ENCODE data around the gene KIF19. TPM values are rescaled to one million over a fixed set of nuclear protein-coding genes. Genes with fewer than 3 reads are reported as not detected.

The KIF19 gene
- total and polyA plus RNA-seq, 12 donors: 0.07 to 1.5 (median 0.27) TPM

DNA sequence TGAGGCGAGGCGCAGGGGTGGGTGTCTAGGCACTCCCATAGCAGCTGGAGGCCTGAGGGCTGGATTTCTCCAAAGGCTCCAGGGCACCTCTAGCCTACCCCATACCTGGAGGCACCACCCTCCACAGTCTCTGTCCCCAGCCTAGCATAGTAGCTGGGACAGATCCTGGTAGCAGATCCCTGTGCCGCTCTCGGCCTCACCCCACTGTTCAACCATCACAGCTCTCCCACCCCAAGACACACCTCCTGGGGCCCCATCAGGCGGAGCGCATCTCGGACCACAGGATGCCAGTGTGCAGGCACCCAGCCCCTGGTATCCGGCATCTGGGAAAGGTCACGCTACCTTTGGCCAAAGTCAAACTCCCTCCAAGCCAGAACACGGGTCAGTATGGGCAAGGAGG, 28.5 kb downstream of the KIF19 start:
- peak in 1 of 8 donors; percentile 4 for ATAC-seq
- no peak overlapping the region for H3K4me3 ChIP-seq
- no peak overlapping the region for H3K27ac ChIP-seq
- H3K9me3 ChIP-seq: no peaks in the 10 kb centered on the region
- TF ChIP-seq, protein P1, sequence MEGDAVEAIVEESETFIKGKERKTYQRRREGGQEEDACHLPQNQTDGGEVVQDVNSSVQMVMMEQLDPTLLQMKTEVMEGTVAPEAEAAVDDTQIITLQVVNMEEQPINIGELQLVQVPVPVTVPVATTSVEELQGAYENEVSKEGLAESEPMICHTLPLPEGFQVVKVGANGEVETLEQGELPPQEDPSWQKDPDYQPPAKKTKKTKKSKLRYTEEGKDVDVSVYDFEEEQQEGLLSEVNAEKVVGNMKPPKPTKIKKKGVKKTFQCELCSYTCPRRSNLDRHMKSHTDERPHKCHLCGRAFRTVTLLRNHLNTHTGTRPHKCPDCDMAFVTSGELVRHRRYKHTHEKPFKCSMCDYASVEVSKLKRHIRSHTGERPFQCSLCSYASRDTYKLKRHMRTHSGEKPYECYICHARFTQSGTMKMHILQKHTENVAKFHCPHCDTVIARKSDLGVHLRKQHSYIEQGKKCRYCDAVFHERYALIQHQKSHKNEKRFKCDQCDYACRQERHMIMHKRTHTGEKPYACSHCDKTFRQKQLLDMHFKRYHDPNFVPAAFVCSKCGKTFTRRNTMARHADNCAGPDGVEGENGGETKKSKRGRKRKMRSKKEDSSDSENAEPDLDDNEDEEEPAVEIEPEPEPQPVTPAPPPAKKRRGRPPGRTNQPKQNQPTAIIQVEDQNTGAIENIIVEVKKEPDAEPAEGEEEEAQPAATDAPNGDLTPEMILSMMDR (IDR thresholded peaks at IDR 0.05): no peak
- WGBS, 2 donors: 84 to 86% methylated on average over 10 of the region's 10 CpGs
- intact Hi-C loops (cut with DNase I): loop anchor here in 3 of 10 donors (5.0 to 10.0 kb wide), 2 partner anchors 47 to 140 kb away; partner anchors contain the start of gene TTYH2 (in 1 of the 3)
- H3K36me3 ChIP-seq: no peaks in the 10 kb centered on the region
- H3K4me1 ChIP-seq: peaks cover 0 to 12% (median 9%) of the 10 kb centered on the region in 9 donors
- DNase-seq: no peak
- H3K27me3 ChIP-seq: peaks cover 12 to 99% (median 96%) of the 10 kb centered on the region in 7 donors

GRCh38 chr17:74355065-74355464, 29.0 kb downstream of the KIF19 start:
- WGBS, 2 donors: 80 to 84% methylated on average over 8 of the region's 8 CpGs

DNA sequence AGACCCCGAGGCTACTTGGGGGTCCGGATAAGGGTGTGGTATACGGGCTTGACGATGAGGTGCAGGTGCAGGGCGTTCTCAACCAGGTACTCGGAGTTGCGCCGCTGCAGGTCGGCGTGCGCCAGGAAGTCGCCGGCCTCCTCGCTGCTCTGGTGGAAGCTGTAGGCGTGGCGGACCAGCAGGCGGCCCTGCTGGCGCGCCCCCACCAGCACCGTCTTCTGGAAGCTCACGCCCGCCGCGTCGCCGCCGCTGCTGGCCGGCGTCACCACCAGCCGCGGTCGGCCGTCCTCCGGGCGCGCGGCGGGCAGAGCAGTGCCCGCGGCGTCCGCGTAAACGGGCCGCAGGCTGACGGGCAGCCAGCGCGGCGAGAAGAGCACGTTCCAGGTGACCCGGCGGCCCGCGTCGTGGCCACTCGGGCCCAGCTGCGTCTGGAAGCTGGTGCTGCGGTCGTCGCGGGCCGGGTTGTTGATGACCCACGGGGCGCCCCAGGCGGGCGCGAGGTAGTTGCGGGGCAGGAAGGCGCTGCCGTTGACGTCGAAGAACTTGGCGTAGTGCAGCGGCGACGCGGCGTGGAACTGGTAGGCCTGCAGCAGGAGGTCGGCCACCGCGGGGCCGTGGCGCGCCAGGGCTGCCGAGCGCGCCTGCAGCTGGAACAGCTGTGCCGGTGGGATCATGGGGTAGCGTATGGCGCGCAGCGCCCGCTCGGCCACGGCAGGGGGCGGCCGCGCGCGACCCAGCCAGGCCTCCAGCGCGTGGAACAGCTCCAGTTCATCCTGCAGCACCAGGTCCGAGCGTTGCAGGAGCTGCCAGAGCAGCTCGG, 30.8 kb downstream of the KIF19 start:
- intact Hi-C loops (cut with DNase I): loop anchor here in 4 of 10 donors (5.0 to 10.0 kb wide), 3 partner anchors 55 to 145 kb away; partner anchors contain the start of gene TTYH2 (in 3 of the 4)
- no peak overlapping the region for H3K27ac ChIP-seq
- WGBS, 2 donors: 2% methylated on average over 105 of the region's 105 CpGs

More at GRCh38 chr17:74355065-74355464, 29.0 kb downstream of the KIF19 start:
- Histone ChIP-seq H3K4me1 (peaks cover 0 to 12% (median 9%) of the 10 kb centered on the region in 9 donors), H3K9me3 (no peaks in the 10 kb centered on the region), H3K36me3 (no peaks in the 10 kb centered on the region), H3K4me3 (no peak overlapping the region), H3K27me3 (peaks cover 12 to 100% (median 99%) of the 10 kb centered on the region in 7 donors), H3K27ac (no peak overlapping the region)
- ATAC-seq: peak in 1 of 8 donors; percentile 7
- TF ChIP-seq, protein P1 (IDR thresholded peaks at IDR 0.05): no peak
- intact Hi-C loops (cut with DNase I): loop anchor here in 4 of 10 donors (5.0 to 10.0 kb wide), 3 partner anchors 53 to 143 kb away; partner anchors contain the start of gene TTYH2 (in 3 of the 4)
- DNase-seq: no peak

DNA sequence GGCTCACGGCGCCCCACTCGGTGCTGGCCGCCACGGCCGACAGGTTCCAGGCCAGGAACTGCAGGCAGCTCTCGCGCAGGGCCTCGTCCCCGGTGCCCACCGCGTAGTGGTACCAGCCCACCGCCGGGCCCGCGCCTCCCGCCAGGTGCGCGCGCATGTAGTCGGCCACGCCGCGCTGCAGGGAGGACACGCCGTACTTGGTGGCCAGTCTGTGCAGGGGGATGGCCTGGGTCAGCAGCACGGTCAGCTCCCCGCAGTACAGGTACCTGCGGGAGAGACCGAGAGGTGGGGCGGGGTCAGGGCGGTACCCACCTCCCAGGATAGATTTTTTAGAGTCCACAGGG, 31.4 kb downstream of the KIF19 start:
- no peak for DNase-seq
- ATAC-seq: peak in 1 of 8 donors; percentile 11
- intact Hi-C loops (cut with DNase I): loop anchor here in 4 of 10 donors (5.0 to 10.0 kb wide), 3 partner anchors 55 to 145 kb away; partner anchors contain the start of gene TTYH2 (in 3 of the 4)
- Histone ChIP-seq H3K27ac (no peak overlapping the region), H3K36me3 (no peaks in the 10 kb centered on the region), H3K27me3 (peaks cover 12 to 100% (median 100%) of the 10 kb centered on the region in 7 donors), H3K9me3 (no peaks in the 10 kb centered on the region), H3K4me3 (peak overlapping the region in 8 of 10 donors; percentile 12 to 41 (median 29)), H3K4me1 (peaks cover 0 to 18% (median 10%) of the 10 kb centered on the region in 9 donors)
- TF ChIP-seq, protein P1 (IDR thresholded peaks at IDR 0.05): no peak
- 16 to 21% methylated on average over 32 of the region's 32 CpGs for WGBS, 2 donors

More for the DNA sequence above, 30.8 kb downstream of the KIF19 start:
- TF ChIP-seq, protein P1 (IDR thresholded peaks at IDR 0.05): peak in 4 of 9 donors; percentile 8 to 24 (median 14)
- no peak for DNase-seq
- Histone ChIP-seq H3K4me3 (peak overlapping the region in 9 of 10 donors; percentile 12 to 41 (median 27)), H3K27me3 (peaks cover 12 to 100% (median 100%) of the 10 kb centered on the region in 7 donors), H3K36me3 (no peaks in the 10 kb centered on the region), H3K9me3 (no peaks in the 10 kb centered on the region), H3K4me1 (peaks cover 0 to 17% (median 10%) of the 10 kb centered on the region in 9 donors)
- ATAC-seq: peak in 3 of 8 donors; percentile 5 to 36 (median 9)
